ENCODE measurements around the gene CLTRN.

Gene CLTRN

GRCh38 chrX:15606136-15606535 lies 58.5 kb downstream of the CLTRN start:
- Histone ChIP-seq H3K27me3 (ENCODE audit: insufficient read depth, low read length) (no peaks in the 10 kb centered on the region), H3K9ac (ENCODE audit: low read depth, low read length) (no peak overlapping the region), H3K27ac (ENCODE audit: low read depth, low read length) (no peak overlapping the region), H3K9me3 (ENCODE audit: insufficient read depth, low read depth, low read length) (no peaks in the 10 kb centered on the region), H3K4me1 (ENCODE audit: insufficient read depth, low read length) (no peaks in the 10 kb centered on the region), H3K4me3 (ENCODE audit: low read length) (no peak overlapping the region), H3K36me3 (ENCODE audit: insufficient read depth, low read length) (no peaks in the 10 kb centered on the region)
- WGBS: 82% methylated on average over 1 of the region's 1 CpG

- WGBS: no CpG with 5 or more reads among the region's 1 CpG
- H3K4me1 ChIP-seq (ENCODE audit: insufficient read depth, low read length): peaks cover 3% of the 10 kb centered on the region; the same call in 1 of the 2 replicates
- H3K27ac ChIP-seq (ENCODE audit: low read depth, low read length): no peak overlapping the region
- no peak overlapping the region for H3K4me3 ChIP-seq (ENCODE audit: low read length)
- H3K36me3 ChIP-seq (ENCODE audit: insufficient read depth, low read length): no peaks in the 10 kb centered on the region
- no peak overlapping the region for H3K9ac ChIP-seq (ENCODE audit: low read depth, low read length)
- H3K27me3 ChIP-seq (ENCODE audit: insufficient read depth, low read length): no peaks in the 10 kb centered on the region
- no peaks in the 10 kb centered on the region for H3K9me3 ChIP-seq (ENCODE audit: insufficient read depth, low read depth, low read length)
Observed at GRCh38 chrX:15605226-15605625, 59.4 kb downstream of the CLTRN start.

GRCh38 chrX:15602761-15603160 lies 61.8 kb downstream of the CLTRN start:
- Histone ChIP-seq H3K27me3 (ENCODE audit: insufficient read depth, low read length) (no peaks in the 10 kb centered on the region), H3K9ac (ENCODE audit: low read depth, low read length) (no peak overlapping the region), H3K27ac (ENCODE audit: low read depth, low read length) (no peak overlapping the region), H3K4me1 (ENCODE audit: insufficient read depth, low read length) (peaks cover 4% of the 10 kb centered on the region; the same call in 1 of the 2 replicates), H3K4me3 (ENCODE audit: low read length) (no peak overlapping the region), H3K9me3 (ENCODE audit: insufficient read depth, low read depth, low read length) (no peaks in the 10 kb centered on the region), H3K36me3 (ENCODE audit: insufficient read depth, low read length) (no peaks in the 10 kb centered on the region)
- WGBS: 94% methylated on average over 5 of the region's 5 CpGs

GRCh38 chrX:15601932-15602331 lies 62.7 kb downstream of the CLTRN start:
- no peak overlapping the region for H3K27ac ChIP-seq (ENCODE audit: low read depth, low read length)
- 88% methylated on average over 3 of the region's 3 CpGs for WGBS
- no peaks in the 10 kb centered on the region for H3K9me3 ChIP-seq (ENCODE audit: insufficient read depth, low read depth, low read length)
- no peaks in the 10 kb centered on the region for H3K27me3 ChIP-seq (ENCODE audit: insufficient read depth, low read length)
- no peaks in the 10 kb centered on the region for H3K36me3 ChIP-seq (ENCODE audit: insufficient read depth, low read length)
- peaks cover 4% of the 10 kb centered on the region; the same call in 1 of the 2 replicates for H3K4me1 ChIP-seq (ENCODE audit: insufficient read depth, low read length)
- no peak overlapping the region for H3K9ac ChIP-seq (ENCODE audit: low read depth, low read length)
- H3K4me3 ChIP-seq (ENCODE audit: low read length): no peak overlapping the region

- Histone ChIP-seq H3K9me3 (ENCODE audit: insufficient read depth, low read depth, low read length) (no peaks in the 10 kb centered on the region), H3K4me3 (ENCODE audit: low read length) (no peak within 1 kb of the TSS), H3K9ac (ENCODE audit: low read depth, low read length) (no peak within 1 kb of the TSS), H3K27ac (ENCODE audit: low read depth, low read length) (no peak within 1 kb of the TSS), H3K27me3 (ENCODE audit: insufficient read depth, low read length) (no peaks in the 10 kb centered on the region), H3K4me1 (ENCODE audit: insufficient read depth, low read length) (peaks cover 4% of the 10 kb centered on the region; the same call in 1 of the 2 replicates), H3K36me3 (ENCODE audit: insufficient read depth, low read length) (no peaks in the 10 kb centered on the region)
- WGBS: 89% methylated on average over 3 of the region's 4 CpGs
Observed at GRCh38 chrX:15600745-15601144, 63.9 kb downstream of the CLTRN start, which contains the start of gene ACE2. Gene ACE2, minus strand, starts transcription at chrX:15600960. Its CDS starts 49 bp downstream, at chrX:15600911.

GRCh38 chrX:15600049-15600448 lies 64.6 kb downstream of the CLTRN start:
- Histone ChIP-seq H3K4me3 (ENCODE audit: low read length) (no peak overlapping the region), H3K27me3 (ENCODE audit: insufficient read depth, low read length) (no peaks in the 10 kb centered on the region), H3K4me1 (ENCODE audit: insufficient read depth, low read length) (peaks cover 4% of the 10 kb centered on the region; the same call in 1 of the 2 replicates), H3K36me3 (ENCODE audit: insufficient read depth, low read length) (no peaks in the 10 kb centered on the region), H3K27ac (ENCODE audit: low read depth, low read length) (no peak overlapping the region), H3K9ac (ENCODE audit: low read depth, low read length) (no peak overlapping the region), H3K9me3 (ENCODE audit: insufficient read depth, low read depth, low read length) (no peaks in the 10 kb centered on the region)

GRCh38 chrX:15599461-15599860 lies 65.1 kb downstream of the CLTRN start:
- H3K27me3 ChIP-seq (ENCODE audit: insufficient read depth, low read length): no peaks in the 10 kb centered on the region
- no peaks in the 10 kb centered on the region for H3K36me3 ChIP-seq (ENCODE audit: insufficient read depth, low read length)
- H3K4me3 ChIP-seq (ENCODE audit: low read length): no peak overlapping the region
- 100% methylated on average over 2 of the region's 4 CpGs for WGBS
- no peaks in the 10 kb centered on the region for H3K9me3 ChIP-seq (ENCODE audit: insufficient read depth, low read depth, low read length)
- H3K4me1 ChIP-seq (ENCODE audit: insufficient read depth, low read length): peaks cover 4% of the 10 kb centered on the region; the same call in 1 of the 2 replicates
- no peak overlapping the region for H3K27ac ChIP-seq (ENCODE audit: low read depth, low read length)
- no peak overlapping the region for H3K9ac ChIP-seq (ENCODE audit: low read depth, low read length)

GRCh38 chrX:15598026-15598425 lies 66.6 kb downstream of the CLTRN start:
- Histone ChIP-seq H3K36me3 (ENCODE audit: insufficient read depth, low read length) (no peaks in the 10 kb centered on the region), H3K4me3 (ENCODE audit: low read length) (no peak overlapping the region), H3K4me1 (ENCODE audit: insufficient read depth, low read length) (peaks cover 4% of the 10 kb centered on the region; the same call in 1 of the 2 replicates), H3K27ac (ENCODE audit: low read depth, low read length) (no peak overlapping the region), H3K27me3 (ENCODE audit: insufficient read depth, low read length) (no peaks in the 10 kb centered on the region), H3K9me3 (ENCODE audit: insufficient read depth, low read depth, low read length) (no peaks in the 10 kb centered on the region), H3K9ac (ENCODE audit: low read depth, low read length) (no peak overlapping the region)
- WGBS: 75% methylated on average over 1 of the region's 3 CpGs

GRCh38 chrX:15594371-15594770 lies 70.2 kb downstream of the CLTRN start:
- 64% methylated on average over 2 of the region's 2 CpGs for WGBS
- Histone ChIP-seq H3K4me3 (ENCODE audit: low read length) (no peak overlapping the region), H3K9me3 (ENCODE audit: insufficient read depth, low read depth, low read length) (no peaks in the 10 kb centered on the region), H3K4me1 (ENCODE audit: insufficient read depth, low read length) (no peaks in the 10 kb centered on the region), H3K27ac (ENCODE audit: low read depth, low read length) (no peak overlapping the region), H3K36me3 (ENCODE audit: insufficient read depth, low read length) (no peaks in the 10 kb centered on the region), H3K9ac (ENCODE audit: low read depth, low read length) (no peak overlapping the region), H3K27me3 (ENCODE audit: insufficient read depth, low read length) (no peaks in the 10 kb centered on the region)

- no peaks in the 10 kb centered on the region for H3K36me3 ChIP-seq (ENCODE audit: insufficient read depth, low read length)
- no peaks in the 10 kb centered on the region for H3K9me3 ChIP-seq (ENCODE audit: insufficient read depth, low read depth, low read length)
- H3K27ac ChIP-seq (ENCODE audit: low read depth, low read length): no peak overlapping the region; the same call in 1 of the 2 replicates
- 46% methylated on average over 5 of the region's 5 CpGs for WGBS
- no peaks in the 10 kb centered on the region for H3K27me3 ChIP-seq (ENCODE audit: insufficient read depth, low read length)
- H3K9ac ChIP-seq (ENCODE audit: low read depth, low read length): no peak overlapping the region
- no peak overlapping the region for H3K4me3 ChIP-seq (ENCODE audit: low read length)
- peaks cover 17% of the 10 kb centered on the region for H3K4me1 ChIP-seq (ENCODE audit: insufficient read depth, low read length)
Observed at GRCh38 chrX:15579778-15580747, 84.5 kb downstream of the CLTRN start.
